SIG-M5 (cell line): ENCODE results near the gene CFAP92.

Experiments used
- DNase-seq: peaks from one replicate; lab custom pipeline; 2025; lab: John Stamatoyannopoulos, UW

The CFAP92 gene

DNA sequence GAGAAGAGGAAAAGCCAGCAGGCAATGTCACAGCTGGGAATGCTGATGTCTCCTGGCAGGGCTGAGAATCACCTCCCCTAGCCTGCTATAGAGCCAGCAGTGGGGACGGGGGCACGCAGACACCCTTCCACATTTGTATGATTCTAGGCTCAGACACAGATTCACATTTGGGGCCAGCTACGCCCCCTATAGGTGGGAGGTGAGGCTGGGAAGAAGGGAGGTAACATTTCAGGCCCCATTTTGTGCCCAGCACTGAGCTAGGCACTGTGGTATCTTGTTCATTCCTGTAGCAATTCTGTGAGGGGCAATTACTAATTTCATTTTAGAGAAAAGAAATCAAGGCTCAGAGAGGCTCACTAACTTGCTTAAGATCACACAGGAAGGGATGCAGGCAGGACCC is 130.3 kb downstream of the CFAP92 start:
- no peak for DNase-seq

DNA sequence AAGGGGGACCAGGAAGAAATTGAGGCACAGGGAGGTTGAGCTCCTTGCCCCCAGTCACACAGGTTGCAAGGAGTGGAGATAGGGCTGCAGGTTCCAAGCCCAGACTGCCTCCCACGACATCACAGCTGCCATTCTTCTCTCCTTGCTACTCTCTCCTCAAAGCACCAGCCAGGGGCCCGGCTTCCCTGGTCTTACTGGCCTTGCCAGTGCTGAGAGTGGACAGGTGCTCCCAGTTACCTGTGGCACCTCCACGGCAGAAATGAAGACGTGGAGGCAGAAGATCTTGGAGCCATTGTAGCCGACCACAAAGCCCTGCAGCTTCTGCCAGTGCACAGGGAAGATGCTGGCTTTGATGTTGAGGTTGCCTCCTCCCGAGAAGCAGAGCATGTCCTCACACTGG is 132.4 kb downstream of the CFAP92 start:
- DNase-seq, result no peak
